K562 (cell line): ENCODE measurements around the gene SELENOF. TPM values are rescaled to one million over a fixed set of nuclear protein-coding genes. Genes with fewer than 3 reads are reported as not detected.

ENCODE experiments used
- ATAC-seq: fragments of 200-7000 bp; cut with Tn5 transposase; 3 replicates; pipeline ENCODE4 v1.9.1; 2020; ENCODE audit warnings: moderate library complexity
- BruUV-seq: library from RNA; stranded (reverse); fragments of 400-500 nt; replicated peaks from 2 replicates; lab custom pipeline; 2021; lab: Mats Ljungman, UMichigan
- CTCF ChIA-PET: fragments of 300-600 bp; formaldehyde crosslinking; extraction: SDS; loops from one replicate; lab custom pipeline; 2021; ENCODE audit warnings: low intra/inter-chr PET ratio; lab: Yijun Ruan, JAX
- POLR2A ChIA-PET: fragments of 300-600, 350-650 bp; sonication (Branson Sonifier 250); formaldehyde crosslinking; extraction: SDS; loops from one replicate; lab custom pipeline; 2021; ENCODE audit warnings: antibody characterized with exemption, inconsistent platforms; lab: Yijun Ruan, JAX
- DNase-seq, 4 experiments: peaks; one replicate each; pipeline versions ENCODE4 v3.0.0 to v3.0.0-alpha.2; 2011 to 2018; ENCODE audit warnings: low spot score in 3 of 4, mixed read lengths in 3 of 4; ENCODE audit errors: extremely low read depth in 1 of 4
- FAIRE-seq: peaks from 2 replicates; lab custom pipeline; 2011; peaks lifted over from hg19 to GRCh38; lab: Jason Lieb, UNC
- H2AFZ ChIP-seq: 2 replicates; pipeline ENCODE4 v1.6.0; 2011; ENCODE audit warnings: low read depth, low read length, control low read depth, inconsistent platforms
- H3K27ac ChIP-seq: fragments of 200-600 bp; 3 replicates; pipeline ENCODE4 v1.8.0; 2011; ENCODE audit warnings: low read depth, mild to moderate bottlenecking, control low read depth, inconsistent platforms, low read length, moderate library complexity, mixed read lengths; ENCODE audit errors: extremely low read depth
- H3K27me3 ChIP-seq, 2 experiments: fragments of 300-600 bp in 1 of 2; 2 replicates in 1 of 2; 3 replicates in 1 of 2; pipeline versions ENCODE4 v1.6.0 to v1.8.0; 2011; ENCODE audit warnings: inconsistent platforms in 2 of 2, low read length in 2 of 2, mild to moderate bottlenecking in 1 of 2, mixed read lengths in 1 of 2, moderate library complexity in 1 of 2; ENCODE audit not compliant: control insufficient read depth in 2 of 2, insufficient read depth in 2 of 2
- H3K36me3 ChIP-seq: fragments of 300-600 bp; 3 replicates; pipeline ENCODE4 v1.8.0; 2011; ENCODE audit warnings: mild to moderate bottlenecking, low read length, inconsistent platforms; ENCODE audit not compliant: control insufficient read depth, insufficient read depth
- H3K4me1 ChIP-seq, 2 experiments: fragments of 200-600 bp in 1 of 2; replicated peaks in 1 of 2; 2 replicates in 1 of 2; 3 replicates in 1 of 2; pipeline versions ENCODE4 v1.5.1 to v1.8.0; 2011; ENCODE audit warnings: inconsistent platforms in 2 of 2, low read length in 2 of 2, mild to moderate bottlenecking in 1 of 2, mixed read lengths in 1 of 2, moderate library complexity in 1 of 2; ENCODE audit not compliant: control insufficient read depth in 2 of 2, insufficient read depth in 2 of 2
- H3K4me2 ChIP-seq: 2 replicates; pipeline ENCODE4 v1.6.1; 2011; ENCODE audit warnings: low read length, control low read depth, inconsistent platforms, mixed read lengths; ENCODE audit not compliant: insufficient read depth
- H3K4me3 ChIP-seq: fragments of 200-600 bp; sonication (generic), shearing (Covaris generic); 2 replicates; pipeline ENCODE4 v1.5.1; 2016; ENCODE audit warnings: control low read depth, inconsistent platforms
- H3K79me2 ChIP-seq: fragments of 200-600 bp; 3 replicates; pipeline ENCODE4 v1.8.0; 2011; ENCODE audit warnings: low read length, inconsistent platforms; ENCODE audit not compliant: control insufficient read depth, insufficient read depth
- H3K9ac ChIP-seq, 2 experiments: 2 replicates each; pipeline versions ENCODE4 v1.6.0 to v1.6.1; 2011; ENCODE audit warnings: low read depth in 2 of 2, low read length in 2 of 2, control low read depth in 1 of 2, inconsistent platforms in 1 of 2, mild to moderate bottlenecking in 1 of 2, mixed read lengths in 1 of 2; ENCODE audit not compliant: insufficient read depth in 1 of 2
- H3K9me1 ChIP-seq: one replicate; pipeline ENCODE4 v1.6.0; 2011; ENCODE audit warnings: inconsistent platforms, mild to moderate bottlenecking, low read length, moderate library complexity; ENCODE audit not compliant: control insufficient read depth, insufficient read depth
- H3K9me3 ChIP-seq: replicated peaks from 2 replicates; pipeline ENCODE4 v1.5.1; 2011; ENCODE audit warnings: low read depth, low read length, inconsistent platforms; ENCODE audit not compliant: control insufficient read depth, insufficient read depth
- H4K20me1 ChIP-seq: replicated peaks from 2 replicates; pipeline ENCODE4 v1.6.1; 2011; ENCODE audit warnings: low read length, inconsistent platforms, mixed read lengths; ENCODE audit not compliant: control insufficient read depth, insufficient read depth
- ARNT ChIP-seq, 2 experiments: fragments of 450-650 bp; IDR thresholded peaks; 2 replicates each; pipeline ENCODE4 v1.6.1; 2016; ENCODE audit warnings: mild to moderate bottlenecking in 1 of 2
- CBX2 ChIP-seq: fragments of 200-600 bp; sonication (generic); IDR thresholded peaks from one replicate; pipeline ENCODE4 v1.6.1; 2012; ENCODE audit warnings: mild to moderate bottlenecking, low read length, inconsistent platforms; ENCODE audit not compliant: insufficient read depth, poor library complexity, severe bottlenecking
- GTF2A2 ChIP-seq: IDR thresholded peaks from 2 replicates; pipeline ENCODE4 v1.6.1; 2016; ENCODE audit warnings: mild to moderate bottlenecking, missing genetic modification characterization, missing compliant biosample characterization
- HMG20B ChIP-seq: fragments of 250-450 bp; sonication (Bioruptor Pico); IDR thresholded peaks from 2 replicates; pipeline ENCODE4 v1.5.0; 2021; ENCODE audit warnings: mild to moderate bottlenecking
- MCM2 ChIP-seq: fragments of 450-650 bp; IDR thresholded peaks from 2 replicates; pipeline ENCODE4 v1.6.1; 2017; ENCODE audit warnings: low read depth, mild to moderate bottlenecking
- MED1 ChIP-seq: sonication (generic); formaldehyde crosslinking; IDR thresholded peaks from 2 replicates; pipeline ENCODE4 v1.8.1; 2023; ENCODE audit warnings: missing genetic modification reagents, borderline replicate concordance
- MTA1 ChIP-seq: fragments of 450-650 bp; IDR thresholded peaks from 2 replicates; pipeline ENCODE4 v1.6.1; 2017; ENCODE audit warnings: borderline replicate concordance
- SOX6 ChIP-seq: fragments of 450-650 bp; IDR thresholded peaks from 2 replicates; pipeline ENCODE4 v1.6.1; 2014; ENCODE audit warnings: mild to moderate bottlenecking
- SREBF1 ChIP-seq: fragments of 150-350 bp; IDR thresholded peaks from 2 replicates; pipeline ENCODE4 v1.6.1; 2014; ENCODE audit warnings: antibody characterized with exemption, low read depth, low read length, borderline replicate concordance
- YBX1 ChIP-seq: fragments of 450-650 bp; IDR thresholded peaks from 2 replicates; pipeline ENCODE4 v1.7.1; 2016; ENCODE audit warnings: mild to moderate bottlenecking
- ZFP30 ChIP-seq: fragments of 250-450 bp; sonication (Bioruptor Pico); IDR thresholded peaks from 2 replicates; pipeline ENCODE4 v1.8.0; 2022; ENCODE audit warnings: moderate library complexity, mild to moderate bottlenecking, inconsistent platforms, borderline replicate concordance
- ZNF431 ChIP-seq: sonication (generic); formaldehyde crosslinking; IDR thresholded peaks from 2 replicates; pipeline ENCODE4 v1.8.0; 2022; ENCODE audit warnings: mild to moderate bottlenecking, missing genetic modification reagents
- ZNF644 ChIP-seq: fragments of 200-800 bp; sonication (Bioruptor generic); IDR thresholded peaks from 2 replicates; pipeline ENCODE4 v1.6.1; 2016; ENCODE audit warnings: low read depth, missing genetic modification characterization, missing compliant biosample characterization
- in situ Hi-C: fragments of 300-500 bp; cut with MboI; formaldehyde crosslinking; loops from 4 replicates; pipeline ENCODE4 v1.15.0; 2018; ENCODE audit warnings: inconsistent platforms, mixed read lengths
- intact Hi-C: fragments of 100-400 bp; cut with micrococcal nuclease; formaldehyde crosslinking; loops from 2 replicates; pipeline ENCODE4 v1.14.2; 2022
- polyA plus RNA-seq, 8 experiments: library from polyadenylated mRNA; depleted of rRNA in 4 of 8; stranded (reverse) in 5 of 8; unstranded in 3 of 8; fragments of >200 nt; fragmentation: Nextera tagmentation in 2 of 8; fragmentation: Illumina TruSeq in 1 of 8; extraction: Ambion mirVana in 2 of 8; extraction: Trizol in 1 of 8; gene quantifications; 2 replicates each; pipeline versions ENCODE4 v1.2.1 to v1.2.3, GENCODE V29; 2011 to 2014; ENCODE audit warnings: inconsistent platforms in 1 of 8, missing spikeins in 1 of 8
- total RNA-seq, 7 experiments: library from RNA; depleted of rRNA in 6 of 7; stranded (reverse); fragments of >200 nt in 6 of 7; fragmentation: Illumina TruSeq in 2 of 7; extraction: Trizol in 2 of 7; gene quantifications; 2 replicates each; pipeline versions ENCODE4 v1.2.1 to v1.2.3, GENCODE V29; 2011 to 2021; ENCODE audit warnings: low replicate concordance in 1 of 7
- TF ChIP-seq, protein P1 (sequence below): fragments of 450-650 bp; formaldehyde crosslinking; IDR thresholded peaks from 2 replicates; pipeline ENCODE4 v1.4.0; 2022; ENCODE audit warnings: missing genetic modification characterization
- TF ChIP-seq, protein P2 (sequence below): fragments of 450-650 bp; IDR thresholded peaks from 2 replicates; pipeline ENCODE4 v1.6.1; 2016; ENCODE audit warnings: borderline replicate concordance
- TF ChIP-seq, protein P3 (sequence below): fragments of 250-450 bp; sonication (Bioruptor Pico); IDR thresholded peaks from 2 replicates; pipeline ENCODE4 v1.8.0; 2021; ENCODE audit warnings: borderline replicate concordance, mild to moderate bottlenecking, moderate library complexity; ENCODE audit not compliant: poor library complexity, severe bottlenecking

Gene SELENOF
- total and polyA plus RNA-seq, 9 of the 15 experiments (the other 6 are each of a cell fraction or from before 2014, with no cell fraction given) = 115 to 394 (median 215) TPM

DNA sequence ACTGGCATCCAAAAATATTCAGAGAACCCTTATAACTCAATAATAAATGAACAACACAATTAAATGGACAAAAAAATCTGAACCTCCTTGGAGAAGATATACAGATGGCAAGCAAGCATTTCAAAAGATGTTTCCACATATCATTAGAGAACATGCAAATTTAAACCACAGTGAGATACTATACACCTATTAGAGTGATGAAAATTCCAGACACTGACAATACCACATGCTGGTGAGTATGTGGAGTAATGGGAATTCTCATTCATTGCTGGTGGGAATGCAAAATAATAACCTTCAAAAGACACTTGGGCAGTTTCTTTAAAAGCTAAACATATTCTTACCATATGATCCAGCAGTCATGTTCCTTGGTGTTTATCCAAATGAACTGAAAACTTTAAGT, 46.6 kb upstream of the SELENOF start:
- FAIRE-seq = no peak

DNA sequence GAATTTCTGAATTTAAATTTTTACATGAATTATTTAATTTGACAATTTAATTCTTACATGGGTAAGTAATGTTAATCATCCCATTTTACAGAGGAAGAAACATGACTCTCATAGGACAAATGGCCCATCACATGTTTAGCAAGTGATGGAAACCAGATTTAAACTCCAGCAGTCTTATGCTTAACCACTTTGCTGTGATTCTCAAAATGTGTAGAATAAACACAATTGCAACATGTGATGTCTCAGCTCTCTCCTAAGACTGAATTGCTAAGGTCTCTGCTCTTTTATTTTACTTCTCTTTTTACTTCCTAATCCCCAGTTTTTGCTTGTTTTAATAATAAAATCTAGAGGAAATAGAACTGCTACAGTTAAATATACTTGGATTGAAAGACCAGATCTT, 43.3 kb upstream of the SELENOF start:
- POLR2A ChIA-PET = interaction anchor here (0.9 kb wide), 1 partner anchor 24 kb away, joined by 3 read pairs; no protein-coding TSS in a partner anchor
- in situ Hi-C loops = no loop called here

More for the DNA sequence above, 46.6 kb upstream of the SELENOF start:
- no TSS peak for BruUV-seq
- no peak overlapping the region for H3K27ac ChIP-seq
- DNase-seq = no peak
- H3K79me2 ChIP-seq = peaks cover 66% of the 10 kb centered on the region
- peaks cover 7% of the 10 kb centered on the region; the same call in 1 of the 3 replicates for H3K36me3 ChIP-seq
- H3K9me1 ChIP-seq = no peaks in the 10 kb centered on the region
- no peaks in the 10 kb centered on the region for H4K20me1 ChIP-seq
- no peak overlapping the region for H3K4me3 ChIP-seq
- H3K27me3 ChIP-seq = no peaks in the 10 kb centered on the region
- in situ Hi-C loops (no loop called here), intact Hi-C loops (loop anchor here (10.0 kb wide), 1 partner anchor 176 kb away; no protein-coding TSS in a partner anchor)
- POLR2A ChIA-PET = no interaction called here
- no peak for TF ChIP-seq MED1 (CRISPR knock-in tag)
- TF ChIP-seq SOX6 = no peak
- TF ChIP-seq, protein P1, sequence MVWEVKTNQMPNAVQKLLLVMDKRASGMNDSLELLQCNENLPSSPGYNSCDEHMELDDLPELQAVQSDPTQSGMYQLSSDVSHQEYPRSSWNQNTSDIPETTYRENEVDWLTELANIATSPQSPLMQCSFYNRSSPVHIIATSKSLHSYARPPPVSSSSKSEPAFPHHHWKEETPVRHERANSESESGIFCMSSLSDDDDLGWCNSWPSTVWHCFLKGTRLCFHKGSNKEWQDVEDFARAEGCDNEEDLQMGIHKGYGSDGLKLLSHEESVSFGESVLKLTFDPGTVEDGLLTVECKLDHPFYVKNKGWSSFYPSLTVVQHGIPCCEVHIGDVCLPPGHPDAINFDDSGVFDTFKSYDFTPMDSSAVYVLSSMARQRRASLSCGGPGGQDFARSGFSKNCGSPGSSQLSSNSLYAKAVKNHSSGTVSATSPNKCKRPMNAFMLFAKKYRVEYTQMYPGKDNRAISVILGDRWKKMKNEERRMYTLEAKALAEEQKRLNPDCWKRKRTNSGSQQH (CRISPR knock-in tag) = no peak
- TF ChIP-seq YBX1 = no peak
- TF ChIP-seq GTF2A2 (tag) = no peak
- TF ChIP-seq ZNF644 (tag) = no peak
- TF ChIP-seq, all 486 proteins: peak for 0
- no peak for ATAC-seq
- no peaks in the 10 kb centered on the region for H3K9me3 ChIP-seq
- H2AFZ ChIP-seq = no peak overlapping the region
- H3K4me2 ChIP-seq = no peak overlapping the region
- no peak overlapping the region for H3K9ac ChIP-seq
- peaks cover 0 to 3% of the 10 kb centered on the region in 2 experiments; a peak in 1 of 5 replicates for H3K4me1 ChIP-seq
- CTCF ChIA-PET = no interaction called here

More for the DNA sequence above, 43.3 kb upstream of the SELENOF start:
- no peak overlapping the region for H3K4me3 ChIP-seq
- peaks cover 82% of the 10 kb centered on the region for H3K79me2 ChIP-seq
- H3K36me3 ChIP-seq = peaks cover 7% of the 10 kb centered on the region; the same call in 1 of the 3 replicates
- TF ChIP-seq HMG20B (no peak), ZFP30 (CRISPR knock-in tag) (no peak), ZNF431 (CRISPR knock-in tag) (no peak), ARNT (IDR thresholded peaks at IDR 0.05) (no peak), MCM2 (no peak), SREBF1 (no peak), CBX2 (no peak), MTA1 (no peak)
- TF ChIP-seq, protein P2, sequence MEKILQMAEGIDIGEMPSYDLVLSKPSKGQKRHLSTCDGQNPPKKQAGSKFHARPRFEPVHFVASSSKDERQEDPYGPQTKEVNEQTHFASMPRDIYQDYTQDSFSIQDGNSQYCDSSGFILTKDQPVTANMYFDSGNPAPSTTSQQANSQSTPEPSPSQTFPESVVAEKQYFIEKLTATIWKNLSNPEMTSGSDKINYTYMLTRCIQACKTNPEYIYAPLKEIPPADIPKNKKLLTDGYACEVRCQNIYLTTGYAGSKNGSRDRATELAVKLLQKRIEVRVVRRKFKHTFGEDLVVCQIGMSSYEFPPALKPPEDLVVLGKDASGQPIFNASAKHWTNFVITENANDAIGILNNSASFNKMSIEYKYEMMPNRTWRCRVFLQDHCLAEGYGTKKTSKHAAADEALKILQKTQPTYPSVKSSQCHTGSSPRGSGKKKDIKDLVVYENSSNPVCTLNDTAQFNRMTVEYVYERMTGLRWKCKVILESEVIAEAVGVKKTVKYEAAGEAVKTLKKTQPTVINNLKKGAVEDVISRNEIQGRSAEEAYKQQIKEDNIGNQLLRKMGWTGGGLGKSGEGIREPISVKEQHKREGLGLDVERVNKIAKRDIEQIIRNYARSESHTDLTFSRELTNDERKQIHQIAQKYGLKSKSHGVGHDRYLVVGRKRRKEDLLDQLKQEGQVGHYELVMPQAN = no peak
- TF ChIP-seq, protein P3, sequence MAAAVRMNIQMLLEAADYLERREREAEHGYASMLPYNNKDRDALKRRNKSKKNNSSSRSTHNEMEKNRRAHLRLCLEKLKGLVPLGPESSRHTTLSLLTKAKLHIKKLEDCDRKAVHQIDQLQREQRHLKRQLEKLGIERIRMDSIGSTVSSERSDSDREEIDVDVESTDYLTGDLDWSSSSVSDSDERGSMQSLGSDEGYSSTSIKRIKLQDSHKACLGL (CRISPR knock-in tag) = no peak
- TF ChIP-seq, all 486 proteins: peak for 0
- Histone ChIP-seq H3K9me1 (no peaks in the 10 kb centered on the region), H3K4me1 (peaks cover 0 to 9% of the 10 kb centered on the region in 2 experiments; a peak in 2 of 5 replicates), H4K20me1 (no peaks in the 10 kb centered on the region), H3K27ac (no peak overlapping the region), H3K4me2 (no peak overlapping the region), H3K9ac (no peak overlapping the region), H3K9me3 (no peaks in the 10 kb centered on the region; the same call in 1 of the 2 replicates), H3K27me3 (no peaks in the 10 kb centered on the region), H2AFZ (no peak overlapping the region)
- BruUV-seq = no TSS peak
- intact Hi-C loops = no loop called here
- ATAC-seq (no peak), FAIRE-seq (no peak), DNase-seq (no peak)
- CTCF ChIA-PET = no interaction called here
